Esophagus muscularis mucosa (tissue), 3 donors: ENCODE data around the gene CSNK2A1.

ENCODE experiments used
- CTCF ChIP-seq, 3 experiments: fragments of 200-600 bp in 2 of 3; fragments of 450-650 bp in 1 of 3; sonication (generic) in 2 of 3; IDR thresholded peaks; one replicate each; pipeline ENCODE4 v1.5.1; 2017 to 2019; ENCODE audit warnings: antibody characterized with exemption in 3 of 3, mild to moderate bottlenecking in 2 of 3, moderate library complexity in 1 of 3
- POLR2A ChIP-seq: fragments of 450-650 bp; IDR thresholded peaks from one replicate; pipeline ENCODE4 v1.6.1; 2017; ENCODE audit warnings: antibody characterized with exemption, moderate library complexity, mild to moderate bottlenecking, low read depth

- no peak for TF ChIP-seq POLR2A
- TF ChIP-seq CTCF (IDR thresholded peaks at IDR 0.05): no peak
Observed at GRCh38 chr20:481167-481566, 62.4 kb downstream of the CSNK2A1 start.
